Astrocyte (in vitro differentiated cells and primary cell): ENCODE results near the gene THEM5.

ENCODE experiments used
- CTCF ChIP-seq: IDR thresholded peaks from 2 replicates; pipeline ENCODE4 v1.5.1; 2011; ENCODE audit warnings: low read depth, mild to moderate bottlenecking, inconsistent platforms, low read length, moderate library complexity; ENCODE audit not compliant: insufficient read depth
- EZH2 ChIP-seq: IDR thresholded peaks from 2 replicates; pipeline ENCODE4 v1.6.1; 2012; ENCODE audit warnings: mild to moderate bottlenecking, low read length, inconsistent platforms; ENCODE audit not compliant: insufficient read depth

GRCh38 chr1:151823175-151823574 lies 30.3 kb downstream of the THEM5 start:
- TF ChIP-seq CTCF (no peak), EZH2 (no peak)
